ENCODE data around the gene RGSL1. TPM values are rescaled to one million over a fixed set of nuclear protein-coding genes. Genes with fewer than 3 reads are reported as not detected.

The RGSL1 gene
- not detected for total RNA-seq
- polyA plus RNA-seq, result 0.02 TPM
- long read RNA-seq, donor 1, result 0 reads
- long read RNA-seq, donor 2, result 0 reads
- long read RNA-seq, donor 3, result 0 reads
- long read RNA-seq, donor 4, result 0 reads
- long read RNA-seq, donor 5, result 0 reads
- long read RNA-seq, donor 6, result 0 reads
- long read RNA-seq, donor 7, result 0 reads
- long read RNA-seq, donor 8, result 0 reads
- long read RNA-seq, donor 9, result 0 reads
- long read RNA-seq, donor 10, result 0 reads

DNA sequence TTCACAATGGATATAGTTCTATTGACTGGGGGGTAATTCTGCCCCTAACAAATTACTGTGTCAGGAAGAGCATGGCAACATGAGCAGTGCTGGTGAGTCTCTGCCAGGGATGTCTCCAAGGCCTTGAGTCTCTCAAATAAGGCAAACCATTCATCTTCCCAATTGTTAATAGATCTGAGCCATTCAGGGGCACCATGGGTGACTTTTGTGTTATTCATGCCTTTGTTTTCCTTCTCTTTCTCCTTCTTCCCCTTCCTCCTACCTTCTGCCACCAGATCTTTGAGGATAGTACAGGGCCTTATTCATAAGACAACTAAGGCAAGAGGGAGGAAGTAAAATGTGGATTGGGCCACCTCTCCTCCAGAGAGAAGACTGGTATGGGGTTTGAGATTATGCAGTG lies at the start of gene RGSL1:
Gene RGSL1, plus strand, starts transcription at position 60 of the 400 bp plus-strand sequence. Its CDS starts 20 bp downstream, at position 80.
- H3K27ac ChIP-seq (ENCODE audit: low read depth in 1 of 2, low read length in 1 of 2), result no peak within 1 kb of the TSS
- H3K36me3 ChIP-seq (ENCODE audit: control insufficient read depth in 2 of 2, insufficient read depth in 2 of 2, low read length in 1 of 2), result no peaks in the 10 kb centered on the region
- DNase-seq (ENCODE audit: low read depth in 6 of 9, low spot score in 9 of 9), result no peak
- no peaks in the 10 kb centered on the region for H3K27me3 ChIP-seq (ENCODE audit: control insufficient read depth in 2 of 2, insufficient read depth in 1 of 2, low read length in 1 of 2)
- H3K4me3 ChIP-seq (ENCODE audit: low read length in 2 of 2), result no peak within 1 kb of the TSS
- no peaks in the 10 kb centered on the region for H3K4me1 ChIP-seq (ENCODE audit: control insufficient read depth in 2 of 2, insufficient read depth in 2 of 2, low read length in 2 of 2)
- H3K9me3 ChIP-seq (ENCODE audit: control insufficient read depth in 2 of 2, insufficient read depth in 1 of 2, low read length in 1 of 2), result no peaks in the 10 kb centered on the region

GRCh38 chr1:182400567-182400966 lies 49.4 kb upstream of the RGSL1 start, which contains the start of gene TEDDM1:
TEDDM1 (minus strand) TSS chr1:182400667; CDS start chr1:182400485, 182 bp downstream.
- no peaks in the 10 kb centered on the region for H3K27me3 ChIP-seq (ENCODE audit: control insufficient read depth in 2 of 2, insufficient read depth in 1 of 2, low read length in 1 of 2)
- DNase-seq (ENCODE audit: low read depth in 6 of 9, low spot score in 9 of 9), result no peak
- no peaks in the 10 kb centered on the region for H3K9me3 ChIP-seq (ENCODE audit: control insufficient read depth in 2 of 2, insufficient read depth in 1 of 2, low read length in 1 of 2)
- no peak within 1 kb of the TSS for H3K4me3 ChIP-seq (ENCODE audit: low read length in 2 of 2)
- no peak within 1 kb of the TSS for H3K27ac ChIP-seq (ENCODE audit: low read depth in 1 of 2, low read length in 1 of 2)
- no peaks in the 10 kb centered on the region for H3K36me3 ChIP-seq (ENCODE audit: control insufficient read depth in 2 of 2, insufficient read depth in 2 of 2, low read length in 1 of 2)
- WGBS, result 97% methylated on average over 4 of the region's 4 CpGs
- H3K4me1 ChIP-seq (ENCODE audit: control insufficient read depth in 2 of 2, insufficient read depth in 2 of 2, low read length in 2 of 2), result peaks cover 2 to 3% of the 10 kb centered on the region in 2 donors

GRCh38 chr1:182404781-182405180 lies 45.2 kb upstream of the RGSL1 start:
- no peaks in the 10 kb centered on the region for H3K9me3 ChIP-seq (ENCODE audit: control insufficient read depth in 2 of 2, insufficient read depth in 1 of 2, low read length in 1 of 2)
- DNase-seq (ENCODE audit: low read depth in 6 of 9, low spot score in 9 of 9), result no peak
- H3K36me3 ChIP-seq (ENCODE audit: control insufficient read depth in 2 of 2, insufficient read depth in 2 of 2, low read length in 1 of 2), result no peaks in the 10 kb centered on the region
- H3K4me1 ChIP-seq (ENCODE audit: control insufficient read depth in 2 of 2, insufficient read depth in 2 of 2, low read length in 2 of 2), result no peaks in the 10 kb centered on the region
- 67% methylated on average over 1 of the region's 1 CpG for WGBS
- H3K4me3 ChIP-seq (ENCODE audit: low read length in 2 of 2), result no peak overlapping the region
- H3K27ac ChIP-seq (ENCODE audit: low read depth in 1 of 2, low read length in 1 of 2), result no peak overlapping the region
- H3K27me3 ChIP-seq (ENCODE audit: control insufficient read depth in 2 of 2, insufficient read depth in 1 of 2, low read length in 1 of 2), result no peaks in the 10 kb centered on the region

DNA sequence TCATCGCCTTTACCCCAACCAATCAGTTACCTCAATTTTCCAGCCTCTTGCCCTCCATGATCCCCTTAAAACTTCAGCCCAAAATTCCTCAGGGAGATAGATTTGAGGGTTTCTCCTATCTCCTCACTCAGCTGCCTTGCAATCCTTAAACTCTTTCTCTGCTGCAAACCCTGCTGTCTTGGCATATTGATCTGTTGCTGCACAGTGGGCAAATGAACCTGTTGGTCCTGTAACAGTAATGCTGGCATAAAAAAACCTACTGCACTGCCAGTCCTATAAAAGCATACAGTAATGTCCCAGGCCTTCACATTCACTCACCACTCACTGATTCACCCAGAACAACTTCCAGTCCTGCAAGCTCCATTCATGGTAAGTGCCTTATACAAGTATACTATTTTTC lies 44.4 kb upstream of the RGSL1 start:
- Histone ChIP-seq H3K36me3 (ENCODE audit: control insufficient read depth in 2 of 2, insufficient read depth in 2 of 2, low read length in 1 of 2) (no peaks in the 10 kb centered on the region), H3K4me1 (ENCODE audit: control insufficient read depth in 2 of 2, insufficient read depth in 2 of 2, low read length in 2 of 2) (no peaks in the 10 kb centered on the region), H3K27ac (ENCODE audit: low read depth in 1 of 2, low read length in 1 of 2) (no peak overlapping the region), H3K4me3 (ENCODE audit: low read length in 2 of 2) (no peak overlapping the region), H3K27me3 (ENCODE audit: control insufficient read depth in 2 of 2, insufficient read depth in 1 of 2, low read length in 1 of 2) (no peaks in the 10 kb centered on the region), H3K9me3 (ENCODE audit: control insufficient read depth in 2 of 2, insufficient read depth in 1 of 2, low read length in 1 of 2) (no peaks in the 10 kb centered on the region)
- 100% methylated on average over 1 of the region's 1 CpG for WGBS
- no peak for DNase-seq (ENCODE audit: low read depth in 6 of 9, low spot score in 9 of 9)

DNA sequence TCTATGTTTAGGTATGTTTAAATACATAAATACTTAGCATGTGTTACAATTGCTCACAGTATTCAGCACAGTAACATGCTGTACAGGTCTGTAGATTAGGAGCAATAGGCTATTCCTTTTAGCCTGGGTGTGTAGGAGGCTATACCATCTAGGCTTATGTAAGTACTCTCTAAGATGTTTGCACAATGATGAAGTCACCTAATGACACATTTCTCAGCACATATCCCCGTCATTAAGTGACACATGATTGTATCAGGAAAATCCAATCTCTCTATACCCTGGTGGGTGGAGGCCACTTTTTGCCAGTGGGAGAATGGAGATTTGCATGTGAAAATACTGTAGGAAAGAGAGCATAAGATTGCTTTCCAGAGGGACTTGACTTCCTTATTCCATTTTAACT lies 43.9 kb upstream of the RGSL1 start:
- no peaks in the 10 kb centered on the region for H3K36me3 ChIP-seq (ENCODE audit: control insufficient read depth in 2 of 2, insufficient read depth in 2 of 2, low read length in 1 of 2)
- H3K4me1 ChIP-seq (ENCODE audit: control insufficient read depth in 2 of 2, insufficient read depth in 2 of 2, low read length in 2 of 2), result no peaks in the 10 kb centered on the region
- no peaks in the 10 kb centered on the region for H3K9me3 ChIP-seq (ENCODE audit: control insufficient read depth in 2 of 2, insufficient read depth in 1 of 2, low read length in 1 of 2)
- no peak overlapping the region for H3K4me3 ChIP-seq (ENCODE audit: low read length in 2 of 2)
- H3K27ac ChIP-seq (ENCODE audit: low read depth in 1 of 2, low read length in 1 of 2), result no peak overlapping the region
- DNase-seq (ENCODE audit: low read depth in 6 of 9, low spot score in 9 of 9), result no peak
- whole genome bisulfite sequencing, result 99% methylated on average over 1 of the region's 1 CpG
- H3K27me3 ChIP-seq (ENCODE audit: control insufficient read depth in 2 of 2, insufficient read depth in 1 of 2, low read length in 1 of 2), result no peaks in the 10 kb centered on the region

- no peak overlapping the region for H3K27ac ChIP-seq (ENCODE audit: low read depth in 1 of 2, low read length in 1 of 2)
- H3K27me3 ChIP-seq (ENCODE audit: control insufficient read depth in 2 of 2, insufficient read depth in 1 of 2, low read length in 1 of 2), result no peaks in the 10 kb centered on the region
- no peak for DNase-seq (ENCODE audit: low read depth in 6 of 9, low spot score in 9 of 9)
- H3K4me1 ChIP-seq (ENCODE audit: control insufficient read depth in 2 of 2, insufficient read depth in 2 of 2, low read length in 2 of 2), result no peaks in the 10 kb centered on the region
- WGBS, result 67% methylated on average over 3 of the region's 3 CpGs
- no peak overlapping the region for H3K4me3 ChIP-seq (ENCODE audit: low read length in 2 of 2)
- H3K9me3 ChIP-seq (ENCODE audit: control insufficient read depth in 2 of 2, insufficient read depth in 1 of 2, low read length in 1 of 2), result no peaks in the 10 kb centered on the region
- no peaks in the 10 kb centered on the region for H3K36me3 ChIP-seq (ENCODE audit: control insufficient read depth in 2 of 2, insufficient read depth in 2 of 2, low read length in 1 of 2)
Measured at GRCh38 chr1:182407724-182408123, 42.2 kb upstream of the RGSL1 start.

DNA sequence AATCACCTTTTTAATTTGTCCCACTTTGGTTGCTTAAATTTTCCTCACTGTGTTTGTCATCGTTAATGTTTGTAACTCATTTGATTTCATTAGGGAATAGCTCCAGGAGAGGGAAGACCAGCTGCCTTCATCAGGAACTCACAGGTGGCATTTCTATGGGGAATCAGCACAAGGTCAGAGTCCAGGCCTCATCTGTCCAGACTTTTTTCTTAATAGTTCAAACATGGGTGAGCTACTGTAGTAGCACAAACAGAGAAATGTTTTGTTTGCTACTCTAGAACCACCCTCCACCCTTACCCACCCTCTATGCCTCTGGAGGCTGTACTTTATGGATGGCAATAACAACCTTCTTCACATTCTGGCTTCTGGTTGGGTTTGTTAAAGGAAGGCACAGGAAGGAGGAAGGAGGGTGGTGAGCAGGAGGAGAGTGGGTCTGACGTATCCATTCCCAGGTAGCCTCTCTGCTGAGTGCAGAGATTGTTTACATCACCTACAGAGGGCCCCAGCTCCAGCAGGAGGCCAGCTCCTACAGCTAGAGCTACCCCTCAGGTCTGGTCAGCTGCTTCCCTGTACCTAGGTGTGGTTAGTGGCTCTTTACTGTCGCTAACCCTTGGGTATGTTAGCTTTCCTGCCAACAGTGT lies 41.4 kb upstream of the RGSL1 start:
- H3K27me3 ChIP-seq (ENCODE audit: control insufficient read depth in 2 of 2, insufficient read depth in 1 of 2, low read length in 1 of 2), result no peaks in the 10 kb centered on the region
- no peaks in the 10 kb centered on the region for H3K9me3 ChIP-seq (ENCODE audit: control insufficient read depth in 2 of 2, insufficient read depth in 1 of 2, low read length in 1 of 2)
- no peaks in the 10 kb centered on the region for H3K36me3 ChIP-seq (ENCODE audit: control insufficient read depth in 2 of 2, insufficient read depth in 2 of 2, low read length in 1 of 2)
- no peak overlapping the region for H3K4me3 ChIP-seq (ENCODE audit: low read length in 2 of 2)
- no peak for DNase-seq (ENCODE audit: low read depth in 6 of 9, low spot score in 9 of 9)
- no peaks in the 10 kb centered on the region for H3K4me1 ChIP-seq (ENCODE audit: control insufficient read depth in 2 of 2, insufficient read depth in 2 of 2, low read length in 2 of 2)
- H3K27ac ChIP-seq (ENCODE audit: low read depth in 1 of 2, low read length in 1 of 2), result no peak overlapping the region
- WGBS, result 89% methylated on average over 3 of the region's 3 CpGs

DNA sequence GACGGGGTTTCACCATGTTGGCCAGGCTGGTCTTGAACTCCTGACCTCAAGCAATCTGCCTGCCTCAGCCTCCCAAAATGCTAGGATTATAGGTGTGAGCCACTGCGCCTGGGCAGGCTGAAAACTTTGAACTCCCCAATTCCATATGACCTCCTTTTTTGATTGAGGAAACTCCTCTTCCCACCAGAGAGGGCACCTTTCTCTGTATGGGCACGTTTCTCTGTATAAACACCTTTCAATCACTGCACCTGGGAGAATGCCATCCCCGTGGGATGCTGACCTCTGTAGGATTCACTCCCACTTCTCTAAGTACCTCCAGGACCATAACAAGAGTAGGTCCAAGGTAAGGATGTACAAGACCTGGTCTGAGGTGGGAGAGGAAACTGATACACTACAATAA lies 39.8 kb upstream of the RGSL1 start:
- DNase-seq (ENCODE audit: low read depth in 6 of 9, low spot score in 9 of 9), result no peak
- H3K4me3 ChIP-seq (ENCODE audit: low read length in 2 of 2), result no peak overlapping the region
- H3K36me3 ChIP-seq (ENCODE audit: control insufficient read depth in 2 of 2, insufficient read depth in 2 of 2, low read length in 1 of 2), result no peaks in the 10 kb centered on the region
- no peaks in the 10 kb centered on the region for H3K4me1 ChIP-seq (ENCODE audit: control insufficient read depth in 2 of 2, insufficient read depth in 2 of 2, low read length in 2 of 2)
- WGBS, result 82% methylated on average over 4 of the region's 4 CpGs
- H3K9me3 ChIP-seq (ENCODE audit: control insufficient read depth in 2 of 2, insufficient read depth in 1 of 2, low read length in 1 of 2), result no peaks in the 10 kb centered on the region
- H3K27ac ChIP-seq (ENCODE audit: low read depth in 1 of 2, low read length in 1 of 2), result no peak overlapping the region
- H3K27me3 ChIP-seq (ENCODE audit: control insufficient read depth in 2 of 2, insufficient read depth in 1 of 2, low read length in 1 of 2), result no peaks in the 10 kb centered on the region

DNA sequence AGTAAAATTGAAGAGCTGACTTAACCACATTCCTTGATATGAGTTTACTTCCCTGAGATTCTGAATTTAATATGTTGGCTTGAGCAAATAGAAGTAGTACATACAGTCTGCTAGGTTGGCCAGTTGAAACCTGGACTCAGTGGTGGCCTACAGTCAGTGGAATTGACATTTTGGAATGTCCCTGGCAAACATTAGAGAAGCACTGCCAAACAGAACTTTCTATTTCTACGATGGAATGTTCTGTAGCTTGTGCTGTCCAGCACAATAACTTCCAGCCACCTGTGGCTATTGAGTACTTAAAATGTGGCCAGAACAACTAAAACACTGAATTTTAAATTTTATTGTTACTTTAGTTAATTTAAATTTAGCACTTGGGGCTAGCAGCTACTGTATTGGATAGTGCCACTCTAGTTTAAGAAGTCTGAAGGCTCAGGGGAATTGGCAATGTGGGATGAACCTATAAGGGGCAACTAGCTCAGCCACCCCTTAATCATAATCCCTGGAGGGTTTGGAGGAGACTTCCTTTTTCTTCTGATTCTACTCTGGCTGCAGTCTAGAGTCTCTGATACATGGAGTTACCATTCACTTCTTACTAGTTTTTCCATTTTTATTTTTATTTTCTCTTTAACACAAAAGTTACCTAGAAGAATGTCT lies 39.2 kb upstream of the RGSL1 start:
- Histone ChIP-seq H3K4me3 (ENCODE audit: low read length in 2 of 2) (no peak overlapping the region), H3K9me3 (ENCODE audit: control insufficient read depth in 2 of 2, insufficient read depth in 1 of 2, low read length in 1 of 2) (no peaks in the 10 kb centered on the region), H3K4me1 (ENCODE audit: control insufficient read depth in 2 of 2, insufficient read depth in 2 of 2, low read length in 2 of 2) (no peaks in the 10 kb centered on the region), H3K27me3 (ENCODE audit: control insufficient read depth in 2 of 2, insufficient read depth in 1 of 2, low read length in 1 of 2) (no peaks in the 10 kb centered on the region), H3K27ac (ENCODE audit: low read depth in 1 of 2, low read length in 1 of 2) (no peak overlapping the region), H3K36me3 (ENCODE audit: control insufficient read depth in 2 of 2, insufficient read depth in 2 of 2, low read length in 1 of 2) (no peaks in the 10 kb centered on the region)
- WGBS, result 91% methylated on average over 1 of the region's 1 CpG
- no peak for DNase-seq (ENCODE audit: low read depth in 6 of 9, low spot score in 9 of 9)

All from thymus (tissue), 14 donors.